Tibial artery (tissue), 4 donors: ENCODE data around the gene NTM.
A peak's percentile ranks its signal among the peaks of the same experiment; 100 is the strongest.
"Not testable (repeated sequence)": the region's sequence is repeated elsewhere in the genome, so short reads cannot be mapped to it uniquely, and the experiment has no call there.

ENCODE experiments used
- DNase-seq, 2 donors: peaks; one replicate each; pipeline ENCODE4 v3.0.0-alpha.2; 2019
- H3K27ac ChIP-seq, 2 donors: fragments of 200-600 bp; sonication (generic) in 1 of 2; 1 replicate in 1 of 2; 2 replicates in 1 of 2; pipeline ENCODE4 v1.5.1; 2018 to 2019; ENCODE audit warnings: mild to moderate bottlenecking in 1 of 2
- H3K27me3 ChIP-seq, 2 donors: fragments of 200-600 bp; sonication (generic) in 1 of 2; one replicate each; pipeline versions ENCODE4 v1.5.1 to v1.6.0; 2016 to 2019
- H3K36me3 ChIP-seq, 3 donors: fragments of 200-600 bp; sonication (generic) in 2 of 3; one replicate each; pipeline ENCODE4 v1.5.1; 2016 to 2019; ENCODE audit warnings: mild to moderate bottlenecking in 2 of 3
- H3K4me1 ChIP-seq, 4 donors: fragments of 200-600 bp; sonication (generic) in 2 of 4; 1 replicate in 3 of 4; 2 replicates in 1 of 4; pipeline ENCODE4 v1.5.1; 2016 to 2019
- H3K4me3 ChIP-seq, 2 donors: fragments of 200-600 bp; sonication (generic) in 1 of 2; 1 replicate in 1 of 2; 2 replicates in 1 of 2; pipeline ENCODE4 v1.5.1; 2018 to 2019; ENCODE audit warnings: mild to moderate bottlenecking in 2 of 2
- H3K9me3 ChIP-seq, 3 donors: fragments of 200-600 bp; sonication (generic) in 1 of 3; one replicate each; pipeline ENCODE4 v1.5.1; 2016 to 2019
- intact Hi-C: fragments of 100-400 bp; cut with DNase I; formaldehyde crosslinking; loops from one replicate; pipeline ENCODE4 v1.15.0; 2023; ENCODE audit warnings: low total_unique reads
- TF ChIP-seq, protein P1 (sequence below), 2 experiments: fragments of 200-600 bp in 1 of 2; fragments of 450-650 bp in 1 of 2; IDR thresholded peaks; one replicate each; pipeline ENCODE4 v1.5.1; 2017 to 2019; ENCODE audit warnings: antibody characterized with exemption in 2 of 2, mild to moderate bottlenecking in 1 of 2, moderate library complexity in 1 of 2

NTM gene

DNA sequence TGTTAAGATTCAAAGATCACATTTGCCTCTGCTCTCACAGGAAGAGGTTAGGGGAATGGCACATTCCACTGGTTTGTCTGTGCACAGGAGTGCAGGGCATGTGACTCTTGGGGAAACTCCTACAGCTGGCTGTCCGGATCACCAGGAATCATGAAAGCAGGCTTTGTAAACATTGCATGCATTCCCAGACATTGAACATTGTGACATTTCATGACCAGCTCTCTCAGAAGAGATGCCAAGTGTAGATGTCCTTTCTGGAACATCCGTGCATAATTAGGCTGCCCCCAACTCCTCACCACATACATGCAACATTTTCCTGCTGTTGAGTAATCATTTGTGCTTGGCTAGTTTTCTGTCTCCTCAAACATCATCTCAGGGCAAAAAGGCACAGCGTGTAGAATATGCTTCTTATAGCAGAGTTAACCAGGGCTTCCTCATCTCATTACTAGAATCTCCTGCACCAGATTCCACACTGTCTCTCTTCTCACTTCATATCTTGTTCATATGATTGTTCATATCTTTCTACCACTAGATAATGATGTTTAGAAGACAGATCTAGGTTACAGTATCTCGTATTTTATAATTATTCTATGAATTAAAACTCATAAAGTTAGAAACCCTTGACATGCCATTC, 694.7 kb downstream of the NTM start:
- TF ChIP-seq, protein P1, sequence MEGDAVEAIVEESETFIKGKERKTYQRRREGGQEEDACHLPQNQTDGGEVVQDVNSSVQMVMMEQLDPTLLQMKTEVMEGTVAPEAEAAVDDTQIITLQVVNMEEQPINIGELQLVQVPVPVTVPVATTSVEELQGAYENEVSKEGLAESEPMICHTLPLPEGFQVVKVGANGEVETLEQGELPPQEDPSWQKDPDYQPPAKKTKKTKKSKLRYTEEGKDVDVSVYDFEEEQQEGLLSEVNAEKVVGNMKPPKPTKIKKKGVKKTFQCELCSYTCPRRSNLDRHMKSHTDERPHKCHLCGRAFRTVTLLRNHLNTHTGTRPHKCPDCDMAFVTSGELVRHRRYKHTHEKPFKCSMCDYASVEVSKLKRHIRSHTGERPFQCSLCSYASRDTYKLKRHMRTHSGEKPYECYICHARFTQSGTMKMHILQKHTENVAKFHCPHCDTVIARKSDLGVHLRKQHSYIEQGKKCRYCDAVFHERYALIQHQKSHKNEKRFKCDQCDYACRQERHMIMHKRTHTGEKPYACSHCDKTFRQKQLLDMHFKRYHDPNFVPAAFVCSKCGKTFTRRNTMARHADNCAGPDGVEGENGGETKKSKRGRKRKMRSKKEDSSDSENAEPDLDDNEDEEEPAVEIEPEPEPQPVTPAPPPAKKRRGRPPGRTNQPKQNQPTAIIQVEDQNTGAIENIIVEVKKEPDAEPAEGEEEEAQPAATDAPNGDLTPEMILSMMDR (IDR thresholded peaks at IDR 0.05): no peak
- no peak overlapping the region for H3K27ac ChIP-seq
- H3K36me3 ChIP-seq: no peaks in the 10 kb centered on the region
- DNase-seq: peak in 1 of 2 donors; percentile 33
- intact Hi-C loops: no loop called here
- H3K4me3 ChIP-seq: no peak overlapping the region
- H3K27me3 ChIP-seq: no peaks in the 10 kb centered on the region
- no peaks in the 10 kb centered on the region for H3K9me3 ChIP-seq
- no peaks in the 10 kb centered on the region for H3K4me1 ChIP-seq

DNA sequence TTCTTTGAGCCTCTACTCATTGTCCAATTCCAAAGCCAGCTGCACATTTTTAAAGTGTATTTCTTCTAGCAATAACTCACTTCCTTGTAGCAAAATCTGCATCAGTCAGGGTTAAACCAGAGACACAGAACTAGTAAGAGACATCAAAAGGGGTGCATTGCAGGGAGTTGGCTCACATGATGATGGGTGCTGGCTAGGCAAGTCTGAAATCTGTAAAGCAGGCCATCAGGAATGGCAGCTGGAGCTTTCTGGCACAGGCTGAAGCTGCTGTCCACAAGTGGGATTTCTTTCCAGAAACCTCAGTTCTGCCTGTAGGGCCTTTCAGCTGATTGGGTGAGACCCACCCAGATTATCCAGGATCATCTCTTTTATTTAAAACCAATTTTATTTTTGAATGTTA, 698.1 kb downstream of the NTM start:
- intact Hi-C loops: no loop called here
- Histone ChIP-seq H3K4me3 (no peak overlapping the region), H3K4me1 (no peaks in the 10 kb centered on the region), H3K27me3 (no peaks in the 10 kb centered on the region), H3K9me3 (no peaks in the 10 kb centered on the region), H3K27ac (no peak overlapping the region), H3K36me3 (no peaks in the 10 kb centered on the region)
- DNase-seq: no peak
- TF ChIP-seq, protein P1 (IDR thresholded peaks at IDR 0.05): no peak

GRCh38 chr11:132069593-132069992, 699.2 kb downstream of the NTM start:
- intact Hi-C loops, DNase-seq, H3K9me3 ChIP-seq, H3K27ac ChIP-seq, H3K4me1 ChIP-seq, H3K27me3 ChIP-seq, H3K36me3 ChIP-seq, H3K4me3 ChIP-seq: not testable (repeated sequence)

GRCh38 chr11:132070907-132071306, 700.5 kb downstream of the NTM start:
- intact Hi-C loops: not testable (repeated sequence)

DNA sequence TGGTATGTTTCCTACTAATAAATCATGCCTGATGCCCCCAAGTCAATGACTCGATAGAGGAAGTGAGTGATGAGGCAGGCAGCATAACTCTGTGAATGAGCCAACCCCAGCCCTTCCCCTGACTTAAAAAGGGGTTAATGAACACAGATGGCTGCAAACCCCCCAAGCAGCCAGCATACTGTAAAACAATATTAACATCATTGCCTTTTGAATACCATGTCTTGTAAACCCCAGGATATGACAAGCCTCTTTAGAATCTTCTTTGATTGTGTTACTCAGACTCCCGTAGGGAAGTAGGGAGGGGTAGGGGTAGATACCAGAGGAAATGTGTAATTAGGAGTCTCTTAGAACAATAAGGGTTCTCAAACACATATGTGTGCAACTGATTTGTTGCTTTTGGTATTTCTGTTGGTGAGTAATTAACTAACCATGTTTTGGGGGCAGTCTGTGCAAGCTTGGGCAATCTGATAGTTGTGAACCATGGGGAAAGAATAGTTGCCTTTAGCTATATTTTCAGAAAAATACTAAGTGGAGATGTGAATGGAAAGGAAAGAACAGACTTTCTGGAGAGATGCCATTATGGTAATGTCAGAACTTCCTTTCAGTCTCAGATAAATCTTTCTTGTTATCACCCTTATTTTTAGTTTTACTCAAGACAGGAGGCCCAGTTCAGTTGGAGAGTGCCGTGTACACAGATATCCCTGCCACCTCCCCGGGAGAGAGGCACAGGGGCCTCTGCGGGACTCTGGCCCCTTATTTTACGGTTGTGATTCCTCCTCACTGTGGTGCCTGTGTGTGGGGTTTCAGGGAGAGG, 701.8 kb downstream of the NTM start:
- TF ChIP-seq, protein P1 (IDR thresholded peaks at IDR 0.05): no peak
- intact Hi-C loops: no loop called here
- Histone ChIP-seq H3K4me3 (no peak overlapping the region), H3K36me3 (no peaks in the 10 kb centered on the region), H3K27me3 (no peaks in the 10 kb centered on the region), H3K9me3 (no peaks in the 10 kb centered on the region), H3K27ac (peak overlapping the region in 1 of 2 donors; percentile 25), H3K4me1 (no peaks in the 10 kb centered on the region)
- no peak for DNase-seq

More at GRCh38 chr11:132070907-132071306, 700.5 kb downstream of the NTM start:
- H3K4me1 ChIP-seq, H3K36me3 ChIP-seq, H3K27me3 ChIP-seq, DNase-seq, H3K9me3 ChIP-seq, H3K4me3 ChIP-seq, H3K27ac ChIP-seq: not testable (repeated sequence)

DNA sequence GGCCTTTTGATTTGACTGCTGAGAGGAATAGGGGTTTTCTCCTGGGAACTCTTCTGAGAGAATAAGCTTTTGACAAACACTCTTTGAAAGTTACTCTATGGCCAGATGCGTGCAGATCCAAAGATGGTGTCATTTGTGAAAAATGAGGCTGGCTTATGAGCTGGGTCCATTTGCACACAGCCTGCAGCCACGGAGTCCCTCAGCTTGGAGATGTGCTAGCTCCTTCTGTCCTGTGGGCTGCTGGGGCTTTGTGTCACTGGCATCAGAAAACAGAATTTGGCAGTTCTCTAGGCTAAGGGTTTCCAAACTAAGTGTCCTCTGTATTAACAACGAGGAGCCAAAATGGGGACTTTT, 702.4 kb downstream of the NTM start:
- H3K9me3 ChIP-seq: no peaks in the 10 kb centered on the region
- intact Hi-C loops: no loop called here
- DNase-seq: no peak
- no peaks in the 10 kb centered on the region for H3K36me3 ChIP-seq
- H3K27ac ChIP-seq: peak overlapping the region in 1 of 2 donors; percentile 25
- H3K4me1 ChIP-seq: no peaks in the 10 kb centered on the region
- H3K27me3 ChIP-seq: no peaks in the 10 kb centered on the region
- no peak overlapping the region for H3K4me3 ChIP-seq
- TF ChIP-seq, protein P1 (IDR thresholded peaks at IDR 0.05): no peak
